ENCODE data around the gene SERPINI1. TPM values are rescaled to one million over a fixed set of nuclear protein-coding genes. Genes with fewer than 3 reads are reported as not detected.

SERPINI1 gene
- total and polyA plus RNA-seq, 2 of the 8 experiments (the other 6 are each of a cell fraction or from before 2014, with no cell fraction given), result 5.3 to 9.9 TPM

GRCh38 chr3:167734498-167735232, 856 bp upstream of the SERPINI1 start, which contains the start of gene PDCD10 (continued):
- no peak for TF ChIP-seq BCL11A (IDR thresholded peaks at IDR 0.05; ENCODE audit: low read depth in 2 of 2, low read length in 2 of 2)
- TF ChIP-seq BRCA1 (IDR thresholded peaks at IDR 0.05; ENCODE audit: low read depth, low read length), result no peak
- TF ChIP-seq POLR2AphosphoS5 (IDR thresholded peaks at IDR 0.05; ENCODE audit: low read depth, low read length), result peak; percentile 94
- TF ChIP-seq EGR1 (IDR thresholded peaks at IDR 0.05; ENCODE audit: borderline replicate concordance, low read depth, low read length), result peak; percentile 52; the same call in 1 of the 2 replicates
- TF ChIP-seq TBP (IDR thresholded peaks at IDR 0.05; ENCODE audit: low read depth, low read length), result peak; percentile 77
- no peak for TF ChIP-seq POU5F1 (IDR thresholded peaks at IDR 0.05; ENCODE audit: low read depth, low read length)
- no peak for TF ChIP-seq SAP30 (IDR thresholded peaks at IDR 0.05; ENCODE audit: insufficient read depth, insufficient replicate concordance, low read length)
- TF ChIP-seq MAFK (IDR thresholded peaks at IDR 0.05; ENCODE audit: low read depth, low read length), result no peak
- TF ChIP-seq ATF2 (IDR thresholded peaks at IDR 0.05; ENCODE audit: low read length), result peak; percentile 91; the same call in 1 of the 2 replicates
- no peak for TF ChIP-seq CBX8 (IDR thresholded peaks at IDR 0.05; ENCODE audit: borderline replicate concordance, low read depth, low read length)
- TF ChIP-seq SP4 (IDR thresholded peaks at IDR 0.05; ENCODE audit: low read length), result peak; percentile 81
- TF ChIP-seq RXRA (IDR thresholded peaks at IDR 0.05; ENCODE audit: insufficient read depth, low read depth, low read length), result no peak
- no peak for TF ChIP-seq CHD1 (IDR thresholded peaks at IDR 0.05; ENCODE audit: low read depth, low read length)
- TF ChIP-seq MAX (IDR thresholded peaks at IDR 0.05), result 0 out of 2 replicates have a peak, but pooled peaks have one; percentile 5
- peak; percentile 70 for TF ChIP-seq TEAD4 (IDR thresholded peaks at IDR 0.05; ENCODE audit: low read depth, low read length)
- TF ChIP-seq KDM1A (IDR thresholded peaks at IDR 0.05; ENCODE audit: borderline replicate concordance, low read length), result no peak

Data from H1 (cell line).